ENCODE results near the gene NUP42. TPM values are rescaled to one million over a fixed set of nuclear protein-coding genes. Genes with fewer than 3 reads are reported as not detected.

The NUP42 gene
- total and polyA plus RNA-seq, 9 of the 15 experiments (the other 6 are each of a cell fraction or from before 2014, with no cell fraction given): 41.8 to 86.4 (median 71.2) TPM

DNA sequence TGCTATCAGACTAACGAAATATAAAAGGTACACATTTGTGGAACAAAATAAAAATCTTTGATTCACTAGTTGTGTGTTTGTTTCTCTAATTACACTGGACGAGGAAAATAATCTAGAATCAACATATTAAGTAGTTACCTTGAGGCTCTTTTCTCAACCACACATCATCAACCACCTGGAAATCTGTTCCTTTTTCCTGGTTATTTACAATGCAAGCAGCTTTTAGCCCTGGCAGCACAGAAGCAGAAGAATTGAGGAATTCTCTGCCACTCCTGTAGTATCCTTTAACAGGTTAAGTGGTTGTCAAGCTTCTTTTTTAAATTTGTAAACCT is 23.7 kb downstream of the NUP42 start (continued):
- no peak for TF ChIP-seq MYC (IDR thresholded peaks at IDR 0.05; ENCODE audit: low read depth, low read length)
- no peak for TF ChIP-seq MYC (CRISPR knock-in tag; IDR thresholded peaks at IDR 0.05; ENCODE audit: borderline replicate concordance, low read depth)
- TF ChIP-seq RBM17 (IDR thresholded peaks at IDR 0.05; ENCODE audit: borderline replicate concordance, low read depth, low read length): no peak
- TF ChIP-seq CREBBP (IDR thresholded peaks at IDR 0.05; ENCODE audit: low read depth, low read length): no peak
- TF ChIP-seq E2F6 (IDR thresholded peaks at IDR 0.05; ENCODE audit: borderline replicate concordance in 1 of 2, extremely low read depth in 1 of 2, insufficient read depth in 1 of 2, insufficient read length in 1 of 2, low read depth in 1 of 2, low read length in 1 of 2, poor library complexity in 1 of 2, severe bottlenecking in 1 of 2): no peak
- no peak for TF ChIP-seq CTCF (IDR thresholded peaks at IDR 0.05 in 2 of 3, conservative IDR thresholded peaks at IDR 0.05 in 1 of 3; ENCODE audit: insufficient read depth in 2 of 3, low read depth in 1 of 3, low read length in 3 of 3)
- TF ChIP-seq SP2 (IDR thresholded peaks at IDR 0.05; ENCODE audit: extremely low read depth, low read depth, low read length, poor library complexity, severe bottlenecking): no peak
- TF ChIP-seq MLLT1 (IDR thresholded peaks at IDR 0.05): no peak
- TF ChIP-seq HMGXB4 (CRISPR knock-in tag; IDR thresholded peaks at IDR 0.05): no peak
- TF ChIP-seq NR2F6 (CRISPR knock-in tag; IDR thresholded peaks at IDR 0.05): no peak
- TF ChIP-seq SAFB2 (IDR thresholded peaks at IDR 0.05; ENCODE audit: borderline replicate concordance, low read depth, low read length, severe bottlenecking): no peak
- no peak for TF ChIP-seq MAX (CRISPR knock-in tag; IDR thresholded peaks at IDR 0.05)
